Sigmoid colon (tissue), 4 donors: Measurements from ENCODE around the gene CST1.

Experiments used
- EP300 ChIP-seq, 4 donors: sonication (generic); formaldehyde crosslinking; IDR thresholded peaks; one replicate each; pipeline ENCODE4 v1.6.1; 2017; ENCODE audit warnings: antibody characterized with exemption in 4 of 4
- POLR2A ChIP-seq, 2 donors: fragments of 450-650 bp; IDR thresholded peaks; one replicate each; pipeline ENCODE4 v1.6.1; 2016; ENCODE audit warnings: antibody characterized with exemption in 2 of 2, mild to moderate bottlenecking in 2 of 2, moderate library complexity in 2 of 2
- POLR2AphosphoS5 ChIP-seq, 4 donors: sonication (generic); formaldehyde crosslinking; IDR thresholded peaks; one replicate each; pipeline ENCODE4 v1.6.1; 2017; ENCODE audit warnings: antibody characterized with exemption in 4 of 4
- TF ChIP-seq, protein P1 (sequence below), 4 experiments: fragments of 450-650 bp in 3 of 4; fragments of 200-600 bp in 1 of 4; IDR thresholded peaks; one replicate each; pipeline ENCODE4 v1.5.1; 2016 to 2019; ENCODE audit warnings: antibody characterized with exemption in 4 of 4, mild to moderate bottlenecking in 3 of 4, moderate library complexity in 2 of 4

GRCh38 chr20:23744817-23745216, 5.9 kb downstream of the CST1 start:
- no peak for TF ChIP-seq EP300 (IDR thresholded peaks at IDR 0.05)
- TF ChIP-seq, protein P1, sequence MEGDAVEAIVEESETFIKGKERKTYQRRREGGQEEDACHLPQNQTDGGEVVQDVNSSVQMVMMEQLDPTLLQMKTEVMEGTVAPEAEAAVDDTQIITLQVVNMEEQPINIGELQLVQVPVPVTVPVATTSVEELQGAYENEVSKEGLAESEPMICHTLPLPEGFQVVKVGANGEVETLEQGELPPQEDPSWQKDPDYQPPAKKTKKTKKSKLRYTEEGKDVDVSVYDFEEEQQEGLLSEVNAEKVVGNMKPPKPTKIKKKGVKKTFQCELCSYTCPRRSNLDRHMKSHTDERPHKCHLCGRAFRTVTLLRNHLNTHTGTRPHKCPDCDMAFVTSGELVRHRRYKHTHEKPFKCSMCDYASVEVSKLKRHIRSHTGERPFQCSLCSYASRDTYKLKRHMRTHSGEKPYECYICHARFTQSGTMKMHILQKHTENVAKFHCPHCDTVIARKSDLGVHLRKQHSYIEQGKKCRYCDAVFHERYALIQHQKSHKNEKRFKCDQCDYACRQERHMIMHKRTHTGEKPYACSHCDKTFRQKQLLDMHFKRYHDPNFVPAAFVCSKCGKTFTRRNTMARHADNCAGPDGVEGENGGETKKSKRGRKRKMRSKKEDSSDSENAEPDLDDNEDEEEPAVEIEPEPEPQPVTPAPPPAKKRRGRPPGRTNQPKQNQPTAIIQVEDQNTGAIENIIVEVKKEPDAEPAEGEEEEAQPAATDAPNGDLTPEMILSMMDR (IDR thresholded peaks at IDR 0.05) = no peak
- no peak for TF ChIP-seq POLR2A (IDR thresholded peaks at IDR 0.05)
- TF ChIP-seq POLR2AphosphoS5 (IDR thresholded peaks at IDR 0.05) = no peak
